Keratinocyte (primary cell): Measurements from ENCODE around the gene MVB12B. TPM values are rescaled to one million over a fixed set of nuclear protein-coding genes. Genes with fewer than 3 reads are reported as not detected.

Source experiments
- DNase-seq: peaks from one replicate; pipeline ENCODE4 v3.0.0-alpha.2; 2011; ENCODE audit warnings: low read depth, missing footprints, low spot score
- FAIRE-seq: peaks from 2 replicates; lab custom pipeline; 2011; peaks lifted over from hg19 to GRCh38; lab: Jason Lieb, UNC
- H2AFZ ChIP-seq: 2 replicates; pipeline ENCODE4 v1.6.0; 2012; ENCODE audit warnings: low read length, control low read depth, inconsistent platforms; ENCODE audit not compliant: control insufficient read depth
- H3K27ac ChIP-seq: 2 replicates; pipeline ENCODE4 v1.5.1; 2011; ENCODE audit warnings: low read length; ENCODE audit not compliant: control insufficient read depth, insufficient read depth
- H3K27me3 ChIP-seq: 3 replicates; pipeline ENCODE4 v1.6.0; 2011; ENCODE audit warnings: low read length; ENCODE audit not compliant: control insufficient read depth, insufficient read depth; ENCODE audit errors: extremely low read depth
- H3K36me3 ChIP-seq, 2 experiments: 2 replicates in 1 of 2; 3 replicates in 1 of 2; pipeline ENCODE4 v1.5.1; 2011; ENCODE audit warnings: low read length in 2 of 2, mild to moderate bottlenecking in 1 of 2; ENCODE audit not compliant: control insufficient read depth in 2 of 2, insufficient read depth in 2 of 2; ENCODE audit errors: extremely low read depth in 1 of 2
- H3K4me1 ChIP-seq: 3 replicates; pipeline ENCODE4 v1.5.1; 2011; ENCODE audit warnings: low read length; ENCODE audit not compliant: control insufficient read depth, insufficient read depth; ENCODE audit errors: extremely low read depth
- H3K4me2 ChIP-seq: 3 replicates; pipeline ENCODE4 v1.6.0; 2011; ENCODE audit warnings: low read depth, low read length; ENCODE audit not compliant: control insufficient read depth, insufficient read depth; ENCODE audit errors: extremely low read depth
- H3K4me3 ChIP-seq, 3 experiments: fragments of 200-600 bp in 1 of 3; sonication (generic) in 1 of 3; 2 replicates in 2 of 3; 3 replicates in 1 of 3; pipeline ENCODE4 v1.5.1; 2011 to 2016; ENCODE audit warnings: low read length in 3 of 3, mild to moderate bottlenecking in 3 of 3, control low read depth in 2 of 3, inconsistent platforms in 1 of 3, low read depth in 1 of 3, mixed read lengths in 1 of 3, mixed run types in 1 of 3, moderate library complexity in 1 of 3; ENCODE audit not compliant: control insufficient read depth in 2 of 3, insufficient read depth in 2 of 3; ENCODE audit errors: extremely low read depth in 1 of 3
- H3K79me2 ChIP-seq: 2 replicates; pipeline ENCODE4 v1.6.0; 2012; ENCODE audit warnings: low read length; ENCODE audit not compliant: control insufficient read depth, insufficient read depth
- H3K9ac ChIP-seq: 3 replicates; pipeline ENCODE4 v1.6.0; 2011; ENCODE audit warnings: low read length; ENCODE audit not compliant: control insufficient read depth, insufficient read depth; ENCODE audit errors: extremely low read depth
- H3K9me1 ChIP-seq: 3 replicates; pipeline ENCODE4 v1.6.0; 2011; ENCODE audit warnings: low read length; ENCODE audit not compliant: control insufficient read depth, insufficient read depth; ENCODE audit errors: extremely low read depth
- H3K9me3 ChIP-seq: 2 replicates; pipeline ENCODE4 v1.5.1; 2012; ENCODE audit warnings: low read depth, low read length; ENCODE audit not compliant: control insufficient read depth
- H4K20me1 ChIP-seq: 3 replicates; pipeline ENCODE4 v1.6.0; 2011; ENCODE audit warnings: low read length; ENCODE audit not compliant: control insufficient read depth, insufficient read depth; ENCODE audit errors: extremely low read depth
- EZH2 ChIP-seq: IDR thresholded peaks from one replicate; pipeline ENCODE4 v1.6.1; 2012; ENCODE audit warnings: inconsistent platforms, mild to moderate bottlenecking, low read length, moderate library complexity
- dilution Hi-C: fragments of 300-500 bp; cut with MboI; formaldehyde crosslinking; loops from one replicate; pipeline ENCODE4 v1.7.0; 2020; ENCODE audit warnings: low sequenced_read_pairs; ENCODE audit not compliant: extremely low pct_ligation_motif_present
- polyA plus RNA-seq, 5 experiments: library from polyadenylated mRNA; depleted of rRNA in 3 of 5; stranded (reverse) in 3 of 5; stranded (forward) in 1 of 5; unstranded in 1 of 5; fragments of >200 nt; gene quantifications; 1 replicate in 1 of 5; 2 replicates in 3 of 5; 3 replicates in 1 of 5; pipeline versions ENCODE4 v1.2.1 to v1.2.3, GENCODE V29; 2011 to 2012; ENCODE audit warnings: missing spikeins in 2 of 5, low read depth in 1 of 5, low replicate concordance in 1 of 5
- TF ChIP-seq, protein P1 (sequence below), 3 experiments: IDR thresholded peaks in 1 of 3; conservative IDR thresholded peaks in 1 of 3; optimal IDR thresholded peaks in 1 of 3; 2 replicates in 2 of 3; 3 replicates in 1 of 3; pipeline versions ENCODE3 to v1.5.1; 2011; ENCODE audit warnings: low read length in 3 of 3, mild to moderate bottlenecking in 3 of 3, moderate library complexity in 2 of 3, control low read depth in 1 of 3, inconsistent platforms in 1 of 3; ENCODE audit not compliant: insufficient read depth in 2 of 3; ENCODE audit errors: extremely low read depth in 1 of 3

MVB12B gene
- polyA plus RNA-seq, 1 donor (not counting 4 experiments of a cell fraction or from before 2014, with no cell fraction given), result 1.2 TPM

DNA sequence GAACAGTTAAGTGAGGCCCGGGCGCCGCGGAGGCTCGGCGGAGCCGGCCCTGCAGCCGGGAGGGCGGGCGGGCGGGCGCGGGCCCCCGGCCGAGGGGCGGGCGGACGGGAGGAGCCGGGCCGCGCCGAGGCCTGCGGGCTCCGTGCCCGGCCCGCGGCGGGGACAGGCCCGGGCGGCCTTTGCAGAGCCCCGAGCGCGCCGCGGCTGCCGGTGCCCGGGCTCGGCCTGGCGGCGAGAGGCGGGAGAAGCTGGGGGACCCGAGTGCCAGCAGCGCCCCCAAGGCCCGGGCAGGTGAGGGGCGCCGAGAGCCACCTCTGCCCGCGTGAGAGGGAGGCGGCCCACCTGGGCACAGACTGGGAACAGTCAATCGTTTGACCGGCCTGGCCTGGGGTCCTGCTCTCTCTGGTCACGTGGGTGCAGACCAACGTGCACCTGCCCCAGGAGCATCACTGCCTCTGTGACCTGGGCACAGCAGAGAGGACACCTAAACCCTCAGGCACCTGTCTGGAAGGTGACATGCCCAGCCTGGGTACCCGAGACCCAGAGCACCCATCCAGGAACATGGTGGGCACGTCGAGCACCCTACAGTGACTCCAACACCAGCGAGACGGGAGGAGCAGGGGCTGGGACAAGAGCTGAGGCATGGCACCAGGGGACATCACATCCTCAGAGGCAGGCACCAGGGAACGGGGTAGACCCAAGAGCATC, 531 bp downstream of the MVB12B start:
- H3K4me2 ChIP-seq, result peak overlapping the region; percentile 34
- no peaks in the 10 kb centered on the region for H3K9me3 ChIP-seq
- DNase-seq (no peak), FAIRE-seq (no peak)
- peak overlapping the region; percentile 39 to 58 (median 54) for H3K4me3 ChIP-seq
- H3K9ac ChIP-seq, result peak overlapping the region; percentile 50
- H3K36me3 ChIP-seq, result no peaks in the 10 kb centered on the region
- H3K27me3 ChIP-seq, result no peaks in the 10 kb centered on the region
- H3K27ac ChIP-seq, result no peak overlapping the region
- peak overlapping the region; percentile 53 for H2AFZ ChIP-seq
- H3K79me2 ChIP-seq, result no peaks in the 10 kb centered on the region
- no peaks in the 10 kb centered on the region for H4K20me1 ChIP-seq
- TF ChIP-seq, protein P1, sequence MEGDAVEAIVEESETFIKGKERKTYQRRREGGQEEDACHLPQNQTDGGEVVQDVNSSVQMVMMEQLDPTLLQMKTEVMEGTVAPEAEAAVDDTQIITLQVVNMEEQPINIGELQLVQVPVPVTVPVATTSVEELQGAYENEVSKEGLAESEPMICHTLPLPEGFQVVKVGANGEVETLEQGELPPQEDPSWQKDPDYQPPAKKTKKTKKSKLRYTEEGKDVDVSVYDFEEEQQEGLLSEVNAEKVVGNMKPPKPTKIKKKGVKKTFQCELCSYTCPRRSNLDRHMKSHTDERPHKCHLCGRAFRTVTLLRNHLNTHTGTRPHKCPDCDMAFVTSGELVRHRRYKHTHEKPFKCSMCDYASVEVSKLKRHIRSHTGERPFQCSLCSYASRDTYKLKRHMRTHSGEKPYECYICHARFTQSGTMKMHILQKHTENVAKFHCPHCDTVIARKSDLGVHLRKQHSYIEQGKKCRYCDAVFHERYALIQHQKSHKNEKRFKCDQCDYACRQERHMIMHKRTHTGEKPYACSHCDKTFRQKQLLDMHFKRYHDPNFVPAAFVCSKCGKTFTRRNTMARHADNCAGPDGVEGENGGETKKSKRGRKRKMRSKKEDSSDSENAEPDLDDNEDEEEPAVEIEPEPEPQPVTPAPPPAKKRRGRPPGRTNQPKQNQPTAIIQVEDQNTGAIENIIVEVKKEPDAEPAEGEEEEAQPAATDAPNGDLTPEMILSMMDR (optimal IDR thresholded peaks at IDR 0.05 in 1 of 3, IDR thresholded peaks at IDR 0.05 in 1 of 3, conservative IDR thresholded peaks at IDR 0.05 in 1 of 3; ENCODE audit: extremely low read depth in 1 of 3, insufficient read depth in 2 of 3, low read length in 3 of 3), result peak in 1 of 3 experiments; percentile 5
- TF ChIP-seq EZH2, result no peak
- H3K9me1 ChIP-seq, result no peaks in the 10 kb centered on the region
- H3K4me1 ChIP-seq, result peaks cover 5% of the 10 kb centered on the region
- dilution Hi-C loops, result no loop called here

DNA sequence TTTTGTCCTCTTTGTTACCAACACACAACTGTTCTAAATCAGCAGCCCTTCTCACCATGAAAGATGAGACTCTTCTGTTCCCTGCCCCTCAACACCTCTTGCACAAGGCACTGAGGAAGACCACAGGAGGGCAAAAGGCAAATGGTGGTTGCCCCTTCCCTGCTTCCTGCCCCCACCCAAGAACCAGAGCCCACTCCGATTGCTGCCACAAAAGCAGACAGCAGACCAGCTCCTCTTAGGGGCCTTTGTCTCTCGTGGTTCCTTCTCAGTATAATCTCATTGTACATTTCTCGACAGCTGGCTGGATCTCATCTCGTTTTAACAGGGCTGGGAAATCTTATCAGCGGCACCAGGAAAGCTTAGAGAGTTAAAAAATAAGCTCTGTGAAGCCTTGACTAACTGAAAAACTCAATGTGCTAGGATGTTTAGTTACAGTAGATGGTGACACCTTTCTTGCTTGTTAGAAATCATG, 1.1 kb downstream of the MVB12B start:
- Histone ChIP-seq H3K36me3 (no peaks in the 10 kb centered on the region), H2AFZ (no peak overlapping the region), H3K79me2 (no peaks in the 10 kb centered on the region), H3K4me1 (peaks cover 5% of the 10 kb centered on the region), H3K27me3 (no peaks in the 10 kb centered on the region), H3K9ac (peak overlapping the region; percentile 50), H3K9me1 (no peaks in the 10 kb centered on the region), H3K9me3 (no peaks in the 10 kb centered on the region), H3K27ac (no peak overlapping the region), H3K4me2 (peak overlapping the region; percentile 34), H3K4me3 (peak overlapping the region in 1 of 3 experiments; percentile 58), H4K20me1 (no peaks in the 10 kb centered on the region)
- FAIRE-seq (no peak), DNase-seq (no peak)
- TF ChIP-seq, protein P1 (optimal IDR thresholded peaks at IDR 0.05 in 1 of 3, IDR thresholded peaks at IDR 0.05 in 1 of 3, conservative IDR thresholded peaks at IDR 0.05 in 1 of 3; ENCODE audit: extremely low read depth in 1 of 3, insufficient read depth in 2 of 3, low read length in 3 of 3), result no peak
- no peak for TF ChIP-seq EZH2
- dilution Hi-C loops, result no loop called here
